ENCODE results near the gene SCFD2. TPM values are rescaled to one million over a fixed set of nuclear protein-coding genes. Genes with fewer than 3 reads are reported as not detected.

SCFD2 gene
- total and polyA plus RNA-seq, 8 donors = 4.0 to 13.5 (median 8.9) TPM

DNA sequence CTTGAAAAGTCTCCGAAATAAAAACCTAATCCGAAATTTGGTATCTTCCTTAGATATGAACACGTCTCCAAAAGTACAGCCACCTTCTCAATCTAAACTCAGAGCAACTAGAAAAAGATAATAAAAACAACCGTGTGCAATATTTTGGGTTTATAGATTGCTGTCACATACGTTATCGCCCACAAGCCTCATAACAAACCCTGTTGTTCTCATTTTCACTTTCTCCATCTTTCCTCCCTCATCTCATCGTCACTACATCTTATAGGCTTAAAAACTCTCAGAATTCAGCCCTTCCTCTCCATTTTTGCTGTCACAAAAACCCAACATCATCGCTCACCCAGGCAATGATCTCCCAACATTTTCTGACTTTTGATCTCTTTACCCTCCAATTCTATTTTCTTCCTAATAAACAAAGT, 448 bp upstream of the SCFD2 start:
- ATAC-seq = no peak
- 14 to 15% methylated on average over 8 of the region's 8 CpGs for WGBS, 2 donors
- H3K9me3 ChIP-seq = no peaks in the 10 kb centered on the region
- intact Hi-C loops (cut with DNase I) = no loop called here
- peaks cover 0 to 7% (median 0%) of the 10 kb centered on the region in 4 donors for H3K27me3 ChIP-seq
- FAIRE-seq = no peak
- H3K4me3 ChIP-seq = peak overlapping the region; percentile 74 to 99 (median 82)
- DNase-seq = no peak
- TF ChIP-seq, protein P1, sequence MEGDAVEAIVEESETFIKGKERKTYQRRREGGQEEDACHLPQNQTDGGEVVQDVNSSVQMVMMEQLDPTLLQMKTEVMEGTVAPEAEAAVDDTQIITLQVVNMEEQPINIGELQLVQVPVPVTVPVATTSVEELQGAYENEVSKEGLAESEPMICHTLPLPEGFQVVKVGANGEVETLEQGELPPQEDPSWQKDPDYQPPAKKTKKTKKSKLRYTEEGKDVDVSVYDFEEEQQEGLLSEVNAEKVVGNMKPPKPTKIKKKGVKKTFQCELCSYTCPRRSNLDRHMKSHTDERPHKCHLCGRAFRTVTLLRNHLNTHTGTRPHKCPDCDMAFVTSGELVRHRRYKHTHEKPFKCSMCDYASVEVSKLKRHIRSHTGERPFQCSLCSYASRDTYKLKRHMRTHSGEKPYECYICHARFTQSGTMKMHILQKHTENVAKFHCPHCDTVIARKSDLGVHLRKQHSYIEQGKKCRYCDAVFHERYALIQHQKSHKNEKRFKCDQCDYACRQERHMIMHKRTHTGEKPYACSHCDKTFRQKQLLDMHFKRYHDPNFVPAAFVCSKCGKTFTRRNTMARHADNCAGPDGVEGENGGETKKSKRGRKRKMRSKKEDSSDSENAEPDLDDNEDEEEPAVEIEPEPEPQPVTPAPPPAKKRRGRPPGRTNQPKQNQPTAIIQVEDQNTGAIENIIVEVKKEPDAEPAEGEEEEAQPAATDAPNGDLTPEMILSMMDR (IDR thresholded peaks at IDR 0.05) = no peak
- peak overlapping the region in 3 of 4 donors; percentile 23 to 60 (median 34) for H3K27ac ChIP-seq
- no peaks in the 10 kb centered on the region for H3K36me3 ChIP-seq
- peaks cover 3 to 37% (median 6%) of the 10 kb centered on the region in 3 donors for H3K4me1 ChIP-seq

DNA sequence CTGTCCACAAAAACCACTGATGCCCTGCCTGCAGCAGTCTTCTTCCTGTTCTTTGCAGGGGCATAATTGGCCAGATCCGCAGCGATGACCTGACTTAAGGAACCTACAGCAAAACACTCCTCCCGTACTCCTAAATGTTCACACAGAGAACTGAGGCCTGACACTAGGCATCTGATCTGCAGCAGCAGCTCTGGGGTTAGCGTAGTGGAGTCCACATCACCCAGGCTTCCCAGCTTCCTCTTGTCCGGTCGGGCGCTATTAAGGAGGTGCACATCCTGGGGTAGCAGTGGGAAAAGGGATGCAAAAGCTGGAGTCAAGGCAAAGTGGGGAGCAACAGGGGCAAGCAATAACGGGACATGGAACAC, 758 bp downstream of the SCFD2 start:
- TF ChIP-seq, protein P1 (IDR thresholded peaks at IDR 0.05) = no peak
- peak overlapping the region; percentile 74 to 99 (median 82) for H3K4me3 ChIP-seq
- no peak overlapping the region for H3K27ac ChIP-seq
- FAIRE-seq (no peak), DNase-seq (peak in 2 of 6 donors; percentile 19 to 20), ATAC-seq (peak in 3 of 4 donors; percentile 38 to 58 (median 43))
- peaks cover 0 to 7% (median 0%) of the 10 kb centered on the region in 4 donors for H3K27me3 ChIP-seq
- H3K9me3 ChIP-seq = no peaks in the 10 kb centered on the region
- intact Hi-C loops (cut with DNase I) = no loop called here
- H3K36me3 ChIP-seq = no peaks in the 10 kb centered on the region
- peaks cover 3 to 38% (median 6%) of the 10 kb centered on the region in 3 donors for H3K4me1 ChIP-seq
- 1% methylated on average over 8 of the region's 8 CpGs for WGBS, 2 donors

DNA sequence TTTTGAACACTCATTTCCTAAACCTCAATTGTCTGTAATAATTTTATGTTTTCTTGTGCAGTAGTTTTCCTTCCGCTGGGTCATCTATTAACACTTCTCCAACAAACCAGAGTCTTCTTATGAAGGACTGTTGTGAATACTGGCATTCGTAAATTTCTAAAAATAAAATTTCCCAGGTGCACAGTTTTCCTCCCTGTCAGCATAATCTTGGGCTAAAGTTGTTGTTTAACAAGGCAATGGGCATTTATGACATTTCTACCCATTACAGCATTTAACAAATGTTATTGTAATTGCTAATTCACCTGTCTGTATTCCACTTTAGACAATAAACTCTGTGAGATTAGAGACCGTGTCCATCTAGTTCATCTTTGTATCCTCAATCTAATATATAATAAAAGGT, 1.2 kb downstream of the SCFD2 start:
- FAIRE-seq (no peak), ATAC-seq (no peak), DNase-seq (no peak)
- H3K27ac ChIP-seq = no peak overlapping the region
- TF ChIP-seq, protein P1 (IDR thresholded peaks at IDR 0.05) = no peak
- no peaks in the 10 kb centered on the region for H3K9me3 ChIP-seq
- H3K4me1 ChIP-seq = peaks cover 3 to 38% (median 6%) of the 10 kb centered on the region in 3 donors
- WGBS, 2 donors = 21 to 23% methylated on average over 3 of the region's 3 CpGs
- intact Hi-C loops (cut with DNase I) = no loop called here
- H3K4me3 ChIP-seq = peak overlapping the region; percentile 74 to 99 (median 82)
- H3K27me3 ChIP-seq = peaks cover 0 to 7% (median 0%) of the 10 kb centered on the region in 4 donors
- no peaks in the 10 kb centered on the region for H3K36me3 ChIP-seq

DNA sequence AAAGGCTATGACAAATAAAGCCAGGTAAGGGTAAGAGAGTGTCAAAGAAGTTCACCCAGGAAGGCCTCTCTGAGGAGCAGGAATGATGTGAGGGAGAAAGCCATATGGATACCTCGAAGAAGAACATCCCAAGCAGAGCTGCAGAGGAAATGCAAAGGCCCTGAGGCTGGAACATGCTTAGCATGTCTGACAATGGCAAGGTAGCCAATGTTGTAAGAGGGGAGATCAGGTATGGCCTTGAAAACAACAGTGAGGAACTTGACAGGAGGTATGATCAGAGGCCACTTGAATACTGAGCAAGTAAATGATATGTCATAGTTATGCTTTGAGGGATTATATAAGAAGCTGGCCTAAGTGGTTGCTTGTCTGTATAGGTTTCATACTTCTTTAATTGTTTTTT, 3.8 kb downstream of the SCFD2 start:
- Histone ChIP-seq H3K27ac (no peak overlapping the region), H3K36me3 (no peaks in the 10 kb centered on the region), H3K4me1 (peaks cover 3 to 38% (median 6%) of the 10 kb centered on the region in 3 donors), H3K27me3 (no peaks in the 10 kb centered on the region), H3K9me3 (no peaks in the 10 kb centered on the region), H3K4me3 (no peak overlapping the region)
- TF ChIP-seq, protein P1 (IDR thresholded peaks at IDR 0.05) = no peak
- no peak for FAIRE-seq
- WGBS, 2 donors = 91 to 99% methylated on average over 1 of the region's 1 CpG
- ATAC-seq = no peak
- intact Hi-C loops (cut with DNase I) = no loop called here
- DNase-seq = no peak

DNA sequence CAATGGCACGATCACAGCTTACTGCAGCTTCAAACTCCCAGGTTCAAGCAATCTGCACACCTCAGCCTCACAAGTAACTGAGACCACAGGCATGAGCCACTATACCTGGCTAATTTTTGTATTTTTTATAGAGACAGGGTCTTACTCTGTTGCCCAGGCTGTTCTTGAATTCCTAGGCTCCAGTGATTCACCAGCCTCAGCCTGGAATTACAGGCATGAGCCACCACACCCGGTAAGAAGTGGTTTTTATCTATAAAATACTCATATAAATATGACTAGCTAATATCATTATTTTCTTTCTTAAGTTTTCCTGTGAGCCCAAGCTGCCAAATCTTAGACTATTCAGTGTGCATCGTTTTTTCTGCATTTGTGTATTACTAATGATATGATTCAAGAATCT, 4.4 kb downstream of the SCFD2 start:
- Histone ChIP-seq H3K4me1 (peaks cover 3 to 33% (median 6%) of the 10 kb centered on the region in 3 donors), H3K27ac (no peak overlapping the region), H3K9me3 (no peaks in the 10 kb centered on the region), H3K4me3 (no peak overlapping the region), H3K27me3 (no peaks in the 10 kb centered on the region), H3K36me3 (no peaks in the 10 kb centered on the region)
- intact Hi-C loops (cut with DNase I) = no loop called here
- DNase-seq (no peak), FAIRE-seq (no peak), ATAC-seq (no peak)
- TF ChIP-seq, protein P1 (IDR thresholded peaks at IDR 0.05) = no peak
- 74 to 83% methylated on average over 3 of the region's 3 CpGs for WGBS, 2 donors
